ENCODE results near the gene CPLANE2.

DNA sequence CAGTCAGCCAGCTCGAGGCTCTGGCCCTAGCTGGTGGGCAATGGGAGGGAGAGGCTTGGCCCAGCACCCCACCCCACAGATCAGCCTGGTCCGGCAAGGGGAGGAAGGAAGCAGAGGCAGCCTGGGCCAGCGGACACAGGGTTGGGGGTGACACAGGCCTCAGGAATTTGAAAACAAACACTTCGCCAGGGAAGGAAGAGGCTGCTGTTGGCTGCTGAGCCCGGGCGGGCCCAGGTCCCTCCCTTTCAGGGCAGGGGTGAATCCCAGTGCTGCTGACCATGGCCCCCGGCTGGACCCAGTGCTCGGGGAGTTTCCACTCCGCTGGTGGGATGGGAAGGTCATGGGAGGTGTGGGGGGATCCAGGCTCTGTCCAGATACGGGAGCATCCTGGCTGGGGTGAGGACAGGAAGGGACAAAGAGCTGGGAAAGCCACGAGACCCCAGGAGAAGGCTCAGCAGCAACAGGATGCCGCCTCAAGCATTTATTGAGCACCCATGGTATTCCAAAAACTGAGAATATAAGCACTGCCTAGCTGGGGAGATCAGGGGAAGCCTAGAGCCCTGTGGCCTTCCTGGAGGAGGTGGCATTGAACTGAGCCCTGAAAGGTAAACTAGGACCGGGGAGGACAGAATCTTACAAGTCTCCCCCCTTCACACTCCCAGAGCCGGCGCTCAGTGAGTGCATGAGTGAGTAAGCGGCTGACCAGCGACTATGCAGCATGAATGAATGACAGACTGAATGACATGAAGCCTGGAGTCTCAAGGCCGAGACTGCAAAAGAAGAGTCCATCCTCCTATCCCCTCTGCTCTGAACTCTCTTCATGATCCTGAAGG is 54.9 kb downstream of the CPLANE2 start:
- TF ChIP-seq, protein P1, sequence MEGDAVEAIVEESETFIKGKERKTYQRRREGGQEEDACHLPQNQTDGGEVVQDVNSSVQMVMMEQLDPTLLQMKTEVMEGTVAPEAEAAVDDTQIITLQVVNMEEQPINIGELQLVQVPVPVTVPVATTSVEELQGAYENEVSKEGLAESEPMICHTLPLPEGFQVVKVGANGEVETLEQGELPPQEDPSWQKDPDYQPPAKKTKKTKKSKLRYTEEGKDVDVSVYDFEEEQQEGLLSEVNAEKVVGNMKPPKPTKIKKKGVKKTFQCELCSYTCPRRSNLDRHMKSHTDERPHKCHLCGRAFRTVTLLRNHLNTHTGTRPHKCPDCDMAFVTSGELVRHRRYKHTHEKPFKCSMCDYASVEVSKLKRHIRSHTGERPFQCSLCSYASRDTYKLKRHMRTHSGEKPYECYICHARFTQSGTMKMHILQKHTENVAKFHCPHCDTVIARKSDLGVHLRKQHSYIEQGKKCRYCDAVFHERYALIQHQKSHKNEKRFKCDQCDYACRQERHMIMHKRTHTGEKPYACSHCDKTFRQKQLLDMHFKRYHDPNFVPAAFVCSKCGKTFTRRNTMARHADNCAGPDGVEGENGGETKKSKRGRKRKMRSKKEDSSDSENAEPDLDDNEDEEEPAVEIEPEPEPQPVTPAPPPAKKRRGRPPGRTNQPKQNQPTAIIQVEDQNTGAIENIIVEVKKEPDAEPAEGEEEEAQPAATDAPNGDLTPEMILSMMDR (IDR thresholded peaks at IDR 0.05; ENCODE audit: low read depth, low read length), result no peak
- TF ChIP-seq POLR2A (IDR thresholded peaks at IDR 0.05; ENCODE audit: extremely low read depth, insufficient read length) (no peak), MYC (IDR thresholded peaks at IDR 0.05; ENCODE audit: low read depth, low read length) (no peak)
